ENCODE measurements around the gene MACO1. TPM values are rescaled to one million over a fixed set of nuclear protein-coding genes. Genes with fewer than 3 reads are reported as not detected.

MACO1 gene
- total RNA-seq, 1 experiment from 2014 or later, result 22.9 TPM

- no peak for DNase-seq (ENCODE audit: low spot score)
- Histone ChIP-seq H3K4me3 (ENCODE audit: low read depth, low read length, poor library complexity, severe bottlenecking) (no peak overlapping the region), H3K27me3 (replicated peaks; ENCODE audit: insufficient read depth, low read depth, low read length, poor library complexity) (no peaks in the 10 kb centered on the region), H3K9me3 (ENCODE audit: low read depth, low read length, poor library complexity, severe bottlenecking) (no peaks in the 10 kb centered on the region), H3K36me3 (ENCODE audit: insufficient read depth, low read length, poor library complexity, severe bottlenecking) (peaks cover 7% of the 10 kb centered on the region), H3K27ac (ENCODE audit: low read depth, low read length, poor library complexity, severe bottlenecking) (no peak overlapping the region), H3K4me1 (ENCODE audit: insufficient read depth, low read length, poor library complexity, severe bottlenecking) (no peaks in the 10 kb centered on the region)
- TF ChIP-seq EZH2 (IDR thresholded peaks at IDR 0.05; ENCODE audit: borderline replicate concordance, low read depth, low read length, poor library complexity, severe bottlenecking) (no peak), CTCF (conservative IDR thresholded peaks at IDR 0.05; ENCODE audit: low read depth, low read length) (no peak)
- ChIA-PET CTCF (no interaction called here), POLR2A (ENCODE audit: low non-redundant PET) (no interaction called here)
- intact Hi-C loops (cut with micrococcal nuclease; ENCODE audit: unreplicated experiment), result no loop called here
- no TSS peak for BruUV-seq (replicated peaks)
These were observed 53.8 kb downstream of the MACO1 start for GRCh38 chr1:25484533-25484932.

DNA sequence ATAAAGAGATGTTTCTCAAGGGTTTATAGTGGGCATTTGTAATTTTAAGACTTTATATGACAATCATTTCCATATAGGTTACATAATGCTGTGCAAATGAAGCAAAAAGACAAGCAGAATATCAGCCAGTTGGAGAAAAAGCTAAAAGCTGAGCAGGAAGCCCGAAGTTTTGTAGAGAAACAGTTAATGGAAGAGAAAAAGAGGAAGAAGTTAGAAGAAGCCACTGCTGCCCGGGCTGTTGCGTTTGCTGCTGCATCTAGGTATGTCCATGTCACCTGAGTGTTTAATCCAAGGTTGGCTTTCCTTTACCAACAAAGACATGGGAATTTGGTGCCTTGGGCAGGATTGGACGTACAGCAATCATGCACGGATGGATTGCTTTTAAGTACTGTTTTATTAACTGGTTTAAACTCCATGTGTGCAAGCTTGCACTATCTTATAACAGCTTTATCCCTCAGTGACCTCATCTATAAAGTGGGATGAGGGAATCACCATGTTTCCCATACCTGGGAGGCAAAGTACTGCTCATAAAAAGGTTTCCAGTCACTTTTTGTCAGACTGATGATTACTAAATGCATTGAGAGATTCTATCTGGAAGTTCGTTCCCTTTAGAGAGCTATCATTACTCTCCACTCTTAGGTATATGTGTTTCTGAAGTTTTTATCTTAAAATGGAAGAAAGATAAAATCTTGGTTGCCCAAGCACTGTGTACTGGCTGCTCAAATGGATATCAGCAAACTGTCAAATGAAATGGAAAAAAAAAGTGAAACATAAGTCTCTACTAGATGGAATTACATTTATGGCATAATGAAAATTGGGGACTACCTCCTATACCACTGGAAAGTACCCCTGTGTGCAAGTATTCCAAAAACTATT lies 55.1 kb downstream of the MACO1 start:
- intact Hi-C loops (cut with micrococcal nuclease; ENCODE audit: unreplicated experiment), result no loop called here
- TF ChIP-seq CTCF (conservative IDR thresholded peaks at IDR 0.05; ENCODE audit: low read depth, low read length), result no peak
- no peak for TF ChIP-seq EZH2 (IDR thresholded peaks at IDR 0.05; ENCODE audit: borderline replicate concordance, low read depth, low read length, poor library complexity, severe bottlenecking)
- no peak for DNase-seq (ENCODE audit: low spot score)
- Histone ChIP-seq H3K27me3 (replicated peaks; ENCODE audit: insufficient read depth, low read depth, low read length, poor library complexity) (no peaks in the 10 kb centered on the region), H3K27ac (ENCODE audit: low read depth, low read length, poor library complexity, severe bottlenecking) (no peak overlapping the region), H3K36me3 (ENCODE audit: insufficient read depth, low read length, poor library complexity, severe bottlenecking) (peaks cover 15% of the 10 kb centered on the region), H3K4me1 (ENCODE audit: insufficient read depth, low read length, poor library complexity, severe bottlenecking) (no peaks in the 10 kb centered on the region), H3K9me3 (ENCODE audit: low read depth, low read length, poor library complexity, severe bottlenecking) (no peaks in the 10 kb centered on the region), H3K4me3 (ENCODE audit: low read depth, low read length, poor library complexity, severe bottlenecking) (no peak overlapping the region)
- ChIA-PET POLR2A (ENCODE audit: low non-redundant PET) (no interaction called here), CTCF (interaction anchor here (0.6 kb wide), 1 partner anchor 654 kb away, joined by 4 read pairs; no protein-coding TSS in a partner anchor)
- no TSS peak for BruUV-seq (replicated peaks)

DNA sequence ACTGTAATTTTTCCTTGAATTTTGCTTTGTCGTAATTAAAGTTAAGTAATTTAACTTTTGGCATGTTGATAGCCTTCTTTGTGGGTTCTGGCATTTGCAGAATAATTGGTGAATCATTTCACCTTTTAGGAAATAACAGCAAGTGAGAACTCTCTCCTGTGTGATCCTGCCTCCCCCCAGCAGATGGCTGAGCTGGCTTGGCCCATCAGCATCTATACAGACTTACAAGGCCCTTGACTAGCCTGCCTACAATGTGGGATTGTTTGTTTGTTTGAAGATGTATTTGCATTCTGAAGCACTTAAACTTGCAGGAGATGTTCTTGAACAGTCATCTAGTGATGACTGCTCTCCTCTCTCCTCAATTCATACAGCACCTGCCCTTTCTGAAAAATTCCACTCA lies 55.9 kb downstream of the MACO1 start:
- Histone ChIP-seq H3K4me3 (ENCODE audit: low read depth, low read length, poor library complexity, severe bottlenecking) (no peak overlapping the region), H3K27me3 (replicated peaks; ENCODE audit: insufficient read depth, low read depth, low read length, poor library complexity) (no peaks in the 10 kb centered on the region), H3K36me3 (ENCODE audit: insufficient read depth, low read length, poor library complexity, severe bottlenecking) (peaks cover 15% of the 10 kb centered on the region), H3K27ac (ENCODE audit: low read depth, low read length, poor library complexity, severe bottlenecking) (no peak overlapping the region), H3K4me1 (ENCODE audit: insufficient read depth, low read length, poor library complexity, severe bottlenecking) (no peaks in the 10 kb centered on the region), H3K9me3 (ENCODE audit: low read depth, low read length, poor library complexity, severe bottlenecking) (no peaks in the 10 kb centered on the region)
- no TSS peak for BruUV-seq (replicated peaks)
- CTCF ChIA-PET, result interaction anchor here (0.7 kb wide), 1 partner anchor 57 kb away, joined by 3 read pairs; the partner anchor contains the start of gene LDLRAP1
- intact Hi-C loops (cut with micrococcal nuclease; ENCODE audit: unreplicated experiment), result no loop called here
- TF ChIP-seq EZH2 (IDR thresholded peaks at IDR 0.05; ENCODE audit: borderline replicate concordance, low read depth, low read length, poor library complexity, severe bottlenecking), result no peak
- no peak for TF ChIP-seq CTCF (conservative IDR thresholded peaks at IDR 0.05; ENCODE audit: low read depth, low read length)
- DNase-seq (ENCODE audit: low spot score), result no peak
- POLR2A ChIA-PET (ENCODE audit: low non-redundant PET), result no interaction called here
